LNCaP clone FGC (cell line): ENCODE measurements around the gene NDEL1.

Experiments
- DNase-seq: peaks from one replicate; pipeline ENCODE4 v3.0.0-alpha.2; 2011; ENCODE audit warnings: low read depth
- H3K4me3 ChIP-seq: 2 replicates; pipeline ENCODE4 v1.5.1; 2011; ENCODE audit warnings: mild to moderate bottlenecking, low read depth, low read length, control low read depth
- TF ChIP-seq, protein P1 (sequence below): IDR thresholded peaks from 2 replicates; pipeline ENCODE4 v1.5.1; 2012; ENCODE audit warnings: mild to moderate bottlenecking; ENCODE audit not compliant: control insufficient read depth, insufficient read depth; ENCODE audit errors: extremely low read depth

NDEL1 gene

DNA sequence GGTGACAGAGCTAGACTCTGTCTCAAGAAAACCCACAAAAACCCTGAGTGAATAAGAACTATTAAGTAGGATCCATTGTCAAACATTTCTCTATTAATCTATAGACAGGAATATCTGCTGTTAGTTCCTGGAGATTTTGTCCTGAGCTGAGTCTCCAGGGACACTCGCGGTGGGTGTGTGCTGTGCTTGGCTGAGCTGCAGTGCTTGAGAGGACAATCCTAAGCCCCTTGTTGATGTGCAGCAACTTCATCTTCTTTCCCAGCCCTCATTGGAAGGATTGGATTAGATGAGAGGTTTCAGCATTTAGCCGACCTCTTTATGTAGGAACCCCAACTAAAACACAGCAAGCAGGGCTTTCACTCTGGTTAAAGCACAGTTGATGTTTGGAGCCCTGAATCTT, 33.3 kb downstream of the NDEL1 start:
- no peak for DNase-seq
- TF ChIP-seq, protein P1, sequence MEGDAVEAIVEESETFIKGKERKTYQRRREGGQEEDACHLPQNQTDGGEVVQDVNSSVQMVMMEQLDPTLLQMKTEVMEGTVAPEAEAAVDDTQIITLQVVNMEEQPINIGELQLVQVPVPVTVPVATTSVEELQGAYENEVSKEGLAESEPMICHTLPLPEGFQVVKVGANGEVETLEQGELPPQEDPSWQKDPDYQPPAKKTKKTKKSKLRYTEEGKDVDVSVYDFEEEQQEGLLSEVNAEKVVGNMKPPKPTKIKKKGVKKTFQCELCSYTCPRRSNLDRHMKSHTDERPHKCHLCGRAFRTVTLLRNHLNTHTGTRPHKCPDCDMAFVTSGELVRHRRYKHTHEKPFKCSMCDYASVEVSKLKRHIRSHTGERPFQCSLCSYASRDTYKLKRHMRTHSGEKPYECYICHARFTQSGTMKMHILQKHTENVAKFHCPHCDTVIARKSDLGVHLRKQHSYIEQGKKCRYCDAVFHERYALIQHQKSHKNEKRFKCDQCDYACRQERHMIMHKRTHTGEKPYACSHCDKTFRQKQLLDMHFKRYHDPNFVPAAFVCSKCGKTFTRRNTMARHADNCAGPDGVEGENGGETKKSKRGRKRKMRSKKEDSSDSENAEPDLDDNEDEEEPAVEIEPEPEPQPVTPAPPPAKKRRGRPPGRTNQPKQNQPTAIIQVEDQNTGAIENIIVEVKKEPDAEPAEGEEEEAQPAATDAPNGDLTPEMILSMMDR: no peak
- no peak overlapping the region for H3K4me3 ChIP-seq

DNA sequence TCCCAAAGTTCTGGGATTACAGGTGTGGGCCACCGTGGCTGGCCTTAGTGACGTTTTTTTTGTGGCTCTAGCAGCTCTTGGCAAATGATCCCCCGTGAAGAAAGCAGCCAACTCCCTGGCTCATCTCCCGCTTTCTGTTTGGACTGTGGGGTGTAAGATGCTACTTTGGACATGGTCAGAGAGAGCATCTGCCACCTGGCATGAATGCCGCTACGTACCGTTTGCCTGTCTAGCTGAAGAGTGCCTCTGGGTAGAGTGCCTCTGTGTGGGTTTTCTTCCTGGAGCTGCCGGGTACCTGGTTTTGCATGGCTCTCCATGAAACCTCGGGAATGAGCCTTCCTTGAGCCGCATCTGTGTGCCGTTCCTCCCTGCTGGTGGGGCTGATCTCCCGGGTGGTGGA, 34.3 kb downstream of the NDEL1 start:
- no peak for DNase-seq
- TF ChIP-seq, protein P1: no peak
- no peak overlapping the region for H3K4me3 ChIP-seq

DNA sequence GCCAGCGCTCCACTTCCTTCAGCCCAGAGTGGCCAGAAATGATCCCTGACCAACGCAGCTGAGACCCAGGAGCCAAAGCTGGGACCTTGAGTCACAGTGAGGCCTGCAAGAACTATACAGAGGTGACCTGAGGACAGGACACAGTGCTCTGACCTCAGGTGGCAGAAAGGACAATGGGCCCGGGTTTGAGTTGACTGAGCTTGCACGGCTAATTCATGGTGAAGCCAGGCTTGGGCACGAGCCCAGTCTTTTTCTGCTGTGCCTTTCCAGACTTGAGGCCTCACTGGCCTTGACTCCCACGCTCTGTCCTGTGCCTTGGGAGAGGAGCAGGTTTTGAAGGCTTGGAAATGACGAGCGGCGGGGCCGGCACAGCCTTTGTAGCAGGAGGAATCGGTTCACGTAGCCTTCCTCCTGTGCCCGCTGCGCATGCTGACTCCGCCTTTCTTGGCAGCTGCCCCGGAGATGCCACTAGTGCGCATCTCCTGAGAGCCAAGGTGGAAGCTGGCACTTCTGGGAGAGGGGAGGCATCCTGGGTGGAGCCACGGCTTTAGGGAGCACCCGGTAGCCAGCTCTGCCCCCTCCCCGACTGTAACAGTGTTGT, 34.9 kb downstream of the NDEL1 start:
- no peak for DNase-seq
- H3K4me3 ChIP-seq: peak overlapping the region; percentile 18; the same call in 1 of the 2 replicates
- TF ChIP-seq, protein P1: no peak

DNA sequence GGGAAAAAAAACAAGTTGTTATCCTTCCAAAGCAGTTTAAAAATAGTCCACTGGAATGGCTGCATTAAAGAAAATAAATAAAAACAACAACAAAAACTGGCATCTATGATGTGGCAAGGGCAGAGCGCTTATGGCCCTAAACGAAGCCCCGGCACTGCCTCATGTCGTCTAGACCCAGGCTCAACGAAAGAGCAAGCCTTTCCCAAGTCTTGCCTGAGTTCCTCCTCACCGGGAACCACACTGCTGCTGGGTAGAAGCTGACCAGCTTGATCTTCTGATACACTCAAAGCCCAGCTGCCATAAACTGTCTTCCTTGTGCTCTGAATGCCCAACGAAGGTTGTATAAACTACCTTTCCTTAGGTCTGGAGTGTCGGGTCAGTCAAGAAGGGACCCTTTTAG, 37.0 kb downstream of the NDEL1 start:
- TF ChIP-seq, protein P1: no peak
- no peak overlapping the region for H3K4me3 ChIP-seq
- DNase-seq: no peak

DNA sequence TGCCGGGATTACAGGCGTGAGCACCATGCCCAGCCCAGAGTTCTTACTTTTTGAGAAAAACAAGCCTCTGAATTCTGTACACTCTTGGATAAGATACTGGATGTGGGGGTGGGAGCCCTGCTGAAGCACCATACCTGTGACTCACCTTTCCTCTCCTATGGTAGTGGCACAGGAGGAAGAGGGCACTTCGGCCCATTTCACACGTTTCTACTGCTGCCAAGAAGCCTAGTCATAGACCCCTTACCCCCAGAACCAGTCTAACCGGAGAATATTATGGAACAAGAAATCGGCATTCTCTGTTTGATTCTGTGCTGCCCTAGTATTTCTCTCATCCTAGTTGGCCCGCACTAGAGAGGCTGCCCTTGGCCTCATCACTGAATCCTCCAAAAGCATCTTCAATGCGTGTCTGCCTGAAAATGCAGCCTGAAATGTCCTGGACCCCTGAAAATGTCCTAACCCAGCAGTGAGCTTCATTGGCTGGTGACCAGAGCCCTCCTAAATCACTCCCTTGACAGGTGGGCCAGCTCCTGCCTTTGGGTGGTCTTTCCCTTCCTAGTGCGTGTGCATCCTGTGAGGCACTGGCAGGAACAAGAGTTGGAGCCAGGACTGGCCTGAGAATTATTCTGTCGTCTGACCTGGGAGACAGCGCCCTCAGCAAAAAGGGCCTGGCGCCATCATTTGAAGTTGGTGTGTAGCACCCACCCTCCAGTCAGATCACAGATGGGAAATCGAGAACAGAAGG, 37.9 kb downstream of the NDEL1 start:
- TF ChIP-seq, protein P1: no peak
- DNase-seq: no peak
- no peak overlapping the region for H3K4me3 ChIP-seq

DNA sequence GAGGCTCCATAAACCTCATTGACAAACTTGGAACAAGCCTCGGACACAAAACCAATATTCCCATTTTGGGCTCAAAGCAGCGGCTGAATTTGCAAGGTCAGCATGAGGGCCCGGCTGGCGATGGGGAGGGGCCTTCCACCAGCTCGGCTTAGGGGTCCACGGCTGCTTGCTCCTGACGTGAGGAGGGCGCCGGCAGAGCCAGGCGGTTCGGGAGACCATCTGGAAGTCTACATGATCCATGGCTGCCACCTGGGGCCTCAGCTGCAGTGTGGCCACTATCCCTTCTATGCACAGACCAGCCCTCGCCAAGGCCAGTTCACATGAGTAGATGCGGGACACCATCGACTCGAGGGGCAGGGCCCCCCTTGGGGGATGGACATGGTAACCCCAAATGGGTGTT, 39.1 kb downstream of the NDEL1 start:
- TF ChIP-seq, protein P1: no peak
- no peak for DNase-seq
- no peak overlapping the region for H3K4me3 ChIP-seq
